K562 (cell line): Measurements from ENCODE around the gene SLC16A10. TPM values are rescaled to one million over a fixed set of nuclear protein-coding genes. Genes with fewer than 3 reads are reported as not detected.

Source experiments
- ATAC-seq: fragments of 200-7000 bp; cut with Tn5 transposase; 3 replicates; pipeline ENCODE4 v1.9.1; 2020; ENCODE audit warnings: moderate library complexity
- BruUV-seq: library from RNA; stranded (reverse); fragments of 400-500 nt; replicated peaks from 2 replicates; lab custom pipeline; 2021; lab: Mats Ljungman, UMichigan
- CTCF ChIA-PET: fragments of 300-600 bp; formaldehyde crosslinking; extraction: SDS; loops from one replicate; lab custom pipeline; 2021; ENCODE audit warnings: low intra/inter-chr PET ratio; lab: Yijun Ruan, JAX
- POLR2A ChIA-PET: fragments of 300-600, 350-650 bp; sonication (Branson Sonifier 250); formaldehyde crosslinking; extraction: SDS; loops from one replicate; lab custom pipeline; 2021; ENCODE audit warnings: antibody characterized with exemption, inconsistent platforms; lab: Yijun Ruan, JAX
- DNase-seq, 4 experiments: peaks; one replicate each; pipeline versions ENCODE4 v3.0.0 to v3.0.0-alpha.2; 2011 to 2018; ENCODE audit warnings: low spot score in 3 of 4, mixed read lengths in 3 of 4; ENCODE audit errors: extremely low read depth in 1 of 4
- FAIRE-seq: peaks from 2 replicates; lab custom pipeline; 2011; peaks lifted over from hg19 to GRCh38; lab: Jason Lieb, UNC
- H2AFZ ChIP-seq: 2 replicates; pipeline ENCODE4 v1.6.0; 2011; ENCODE audit warnings: low read depth, low read length, control low read depth, inconsistent platforms
- H3K27ac ChIP-seq: fragments of 200-600 bp; 3 replicates; pipeline ENCODE4 v1.8.0; 2011; ENCODE audit warnings: low read depth, mild to moderate bottlenecking, control low read depth, inconsistent platforms, low read length, moderate library complexity, mixed read lengths; ENCODE audit errors: extremely low read depth
- H3K27me3 ChIP-seq, 2 experiments: fragments of 300-600 bp in 1 of 2; 2 replicates in 1 of 2; 3 replicates in 1 of 2; pipeline versions ENCODE4 v1.6.0 to v1.8.0; 2011; ENCODE audit warnings: inconsistent platforms in 2 of 2, low read length in 2 of 2, mild to moderate bottlenecking in 1 of 2, mixed read lengths in 1 of 2, moderate library complexity in 1 of 2; ENCODE audit not compliant: control insufficient read depth in 2 of 2, insufficient read depth in 2 of 2
- H3K36me3 ChIP-seq: fragments of 300-600 bp; 3 replicates; pipeline ENCODE4 v1.8.0; 2011; ENCODE audit warnings: mild to moderate bottlenecking, low read length, inconsistent platforms; ENCODE audit not compliant: control insufficient read depth, insufficient read depth
- H3K4me1 ChIP-seq, 2 experiments: fragments of 200-600 bp in 1 of 2; replicated peaks in 1 of 2; 2 replicates in 1 of 2; 3 replicates in 1 of 2; pipeline versions ENCODE4 v1.5.1 to v1.8.0; 2011; ENCODE audit warnings: inconsistent platforms in 2 of 2, low read length in 2 of 2, mild to moderate bottlenecking in 1 of 2, mixed read lengths in 1 of 2, moderate library complexity in 1 of 2; ENCODE audit not compliant: control insufficient read depth in 2 of 2, insufficient read depth in 2 of 2
- H3K4me2 ChIP-seq: 2 replicates; pipeline ENCODE4 v1.6.1; 2011; ENCODE audit warnings: low read length, control low read depth, inconsistent platforms, mixed read lengths; ENCODE audit not compliant: insufficient read depth
- H3K4me3 ChIP-seq: fragments of 200-600 bp; sonication (generic), shearing (Covaris generic); 2 replicates; pipeline ENCODE4 v1.5.1; 2016; ENCODE audit warnings: control low read depth, inconsistent platforms
- H3K79me2 ChIP-seq: fragments of 200-600 bp; 3 replicates; pipeline ENCODE4 v1.8.0; 2011; ENCODE audit warnings: low read length, inconsistent platforms; ENCODE audit not compliant: control insufficient read depth, insufficient read depth
- H3K9ac ChIP-seq, 2 experiments: 2 replicates each; pipeline versions ENCODE4 v1.6.0 to v1.6.1; 2011; ENCODE audit warnings: low read depth in 2 of 2, low read length in 2 of 2, control low read depth in 1 of 2, inconsistent platforms in 1 of 2, mild to moderate bottlenecking in 1 of 2, mixed read lengths in 1 of 2; ENCODE audit not compliant: insufficient read depth in 1 of 2
- H3K9me1 ChIP-seq: one replicate; pipeline ENCODE4 v1.6.0; 2011; ENCODE audit warnings: inconsistent platforms, mild to moderate bottlenecking, low read length, moderate library complexity; ENCODE audit not compliant: control insufficient read depth, insufficient read depth
- H3K9me3 ChIP-seq: replicated peaks from 2 replicates; pipeline ENCODE4 v1.5.1; 2011; ENCODE audit warnings: low read depth, low read length, inconsistent platforms; ENCODE audit not compliant: control insufficient read depth, insufficient read depth
- H4K20me1 ChIP-seq: replicated peaks from 2 replicates; pipeline ENCODE4 v1.6.1; 2011; ENCODE audit warnings: low read length, inconsistent platforms, mixed read lengths; ENCODE audit not compliant: control insufficient read depth, insufficient read depth
- CBX3 ChIP-seq, 2 experiments: IDR thresholded peaks; 1 replicate in 1 of 2; 2 replicates in 1 of 2; pipeline ENCODE4 v1.6.1; 2012; ENCODE audit warnings: inconsistent platforms in 2 of 2, low read length in 2 of 2, borderline replicate concordance in 1 of 2, control low read depth in 1 of 2
- ETV5 ChIP-seq: sonication (generic); formaldehyde crosslinking; IDR thresholded peaks from 2 replicates; pipeline ENCODE4 v1.4.0; 2020; ENCODE audit warnings: low read depth, mild to moderate bottlenecking, missing genetic modification reagents
- NR1H2 ChIP-seq: sonication (generic); formaldehyde crosslinking; IDR thresholded peaks from 2 replicates; pipeline ENCODE4 v1.4.0; 2020; ENCODE audit warnings: mild to moderate bottlenecking, missing genetic modification reagents
- PML ChIP-seq: IDR thresholded peaks from 2 replicates; pipeline ENCODE4 v1.6.1; 2012; ENCODE audit warnings: low read length, inconsistent platforms
- PRMT5 ChIP-seq: sonication (generic); formaldehyde crosslinking; IDR thresholded peaks from 2 replicates; pipeline ENCODE4 v1.5.0; 2020; ENCODE audit warnings: missing genetic modification reagents
- RFX1 ChIP-seq: fragments of 450-650 bp; IDR thresholded peaks from 2 replicates; pipeline ENCODE4 v1.6.1; 2016; ENCODE audit warnings: mild to moderate bottlenecking, moderate library complexity
- SIRT6 ChIP-seq: IDR thresholded peaks from one replicate; pipeline ENCODE4 v1.6.1; 2012; ENCODE audit warnings: low read depth, mild to moderate bottlenecking, control low read depth, inconsistent platforms, low read length, moderate library complexity
- SMARCC2 ChIP-seq: fragments of 450-650 bp; IDR thresholded peaks from 2 replicates; pipeline ENCODE4 v1.6.1; 2017; ENCODE audit warnings: antibody characterized with exemption, moderate library complexity, mild to moderate bottlenecking, low read depth
- SMC3 ChIP-seq: conservative IDR thresholded peaks from 2 replicates; pipeline ENCODE4 v1.6.1; 2011; ENCODE audit warnings: low read depth, low read length, improper control_type of control experiment; ENCODE audit not compliant: insufficient read depth
- SP1 ChIP-seq: sonication (generic); formaldehyde crosslinking; IDR thresholded peaks from 2 replicates; pipeline ENCODE4 v1.8.1; 2022; ENCODE audit warnings: mild to moderate bottlenecking, missing genetic modification reagents
- USF1 ChIP-seq: sonication (generic); formaldehyde crosslinking; IDR thresholded peaks from 2 replicates; pipeline ENCODE4 v1.9.0; 2022; ENCODE audit warnings: mild to moderate bottlenecking, missing genetic modification reagents
- XRCC3 ChIP-seq: fragments of 450-650 bp; IDR thresholded peaks from 2 replicates; pipeline ENCODE4 v1.6.1; 2017; ENCODE audit warnings: mild to moderate bottlenecking, moderate library complexity
- ZBTB11 ChIP-seq, 3 experiments: fragments of 200-800 bp in 1 of 3; fragments of 250-450 bp in 1 of 3; fragments of 450-650 bp in 1 of 3; sonication (Bioruptor Pico) in 1 of 3; sonication (Bioruptor generic) in 1 of 3; formaldehyde crosslinking in 1 of 3; IDR thresholded peaks; 2 replicates each; pipeline versions ENCODE4 v1.6.1 to v1.8.0; 2016 to 2022; ENCODE audit warnings: mild to moderate bottlenecking in 2 of 3, missing genetic modification characterization in 2 of 3, missing compliant biosample characterization in 1 of 3, moderate library complexity in 1 of 3
- ZNF655 ChIP-seq: fragments of 250-450 bp; sonication (Bioruptor Pico); IDR thresholded peaks from 2 replicates; pipeline ENCODE4 v1.5.0; 2021
- ZNF764 ChIP-seq: fragments of 250-450 bp; sonication (Bioruptor Pico); IDR thresholded peaks from 2 replicates; pipeline ENCODE4 v1.4.0; 2020; ENCODE audit warnings: low read depth, mild to moderate bottlenecking, moderate library complexity
- WGBS: fragments of 100-300 bp; shearing (Covaris generic); methylation state at CpG from one replicate; pipeline ENCODE4 v1.1.6; 2016; ENCODE audit warnings: low coverage, mixed read lengths; ENCODE audit not compliant: insufficient coverage; ENCODE audit errors: missing lambda C conversion rate; 5-methylcytosine and 5-hydroxymethylcytosine counted together
- in situ Hi-C: fragments of 300-500 bp; cut with MboI; formaldehyde crosslinking; loops from 4 replicates; pipeline ENCODE4 v1.15.0; 2018; ENCODE audit warnings: inconsistent platforms, mixed read lengths
- intact Hi-C: fragments of 100-400 bp; cut with micrococcal nuclease; formaldehyde crosslinking; loops from 2 replicates; pipeline ENCODE4 v1.14.2; 2022
- polyA plus RNA-seq, 8 experiments: library from polyadenylated mRNA; depleted of rRNA in 4 of 8; stranded (reverse) in 5 of 8; unstranded in 3 of 8; fragments of >200 nt; fragmentation: Nextera tagmentation in 2 of 8; fragmentation: Illumina TruSeq in 1 of 8; extraction: Ambion mirVana in 2 of 8; extraction: Trizol in 1 of 8; gene quantifications; 2 replicates each; pipeline versions ENCODE4 v1.2.1 to v1.2.3, GENCODE V29; 2011 to 2014; ENCODE audit warnings: inconsistent platforms in 1 of 8, missing spikeins in 1 of 8
- total RNA-seq, 7 experiments: library from RNA; depleted of rRNA in 6 of 7; stranded (reverse); fragments of >200 nt in 6 of 7; fragmentation: Illumina TruSeq in 2 of 7; extraction: Trizol in 2 of 7; gene quantifications; 2 replicates each; pipeline versions ENCODE4 v1.2.1 to v1.2.3, GENCODE V29; 2011 to 2021; ENCODE audit warnings: low replicate concordance in 1 of 7
- TF ChIP-seq, protein P1 (sequence below): fragments of 450-650 bp; formaldehyde crosslinking; IDR thresholded peaks from 2 replicates; pipeline ENCODE4 v1.4.0; 2022; ENCODE audit warnings: mild to moderate bottlenecking, moderate library complexity

The SLC16A10 gene
- total and polyA plus RNA-seq, 9 of the 15 experiments (the other 6 are each of a cell fraction or from before 2014, with no cell fraction given): 0.02 to 0.54 (median 0.24) TPM; not detected in 4

DNA sequence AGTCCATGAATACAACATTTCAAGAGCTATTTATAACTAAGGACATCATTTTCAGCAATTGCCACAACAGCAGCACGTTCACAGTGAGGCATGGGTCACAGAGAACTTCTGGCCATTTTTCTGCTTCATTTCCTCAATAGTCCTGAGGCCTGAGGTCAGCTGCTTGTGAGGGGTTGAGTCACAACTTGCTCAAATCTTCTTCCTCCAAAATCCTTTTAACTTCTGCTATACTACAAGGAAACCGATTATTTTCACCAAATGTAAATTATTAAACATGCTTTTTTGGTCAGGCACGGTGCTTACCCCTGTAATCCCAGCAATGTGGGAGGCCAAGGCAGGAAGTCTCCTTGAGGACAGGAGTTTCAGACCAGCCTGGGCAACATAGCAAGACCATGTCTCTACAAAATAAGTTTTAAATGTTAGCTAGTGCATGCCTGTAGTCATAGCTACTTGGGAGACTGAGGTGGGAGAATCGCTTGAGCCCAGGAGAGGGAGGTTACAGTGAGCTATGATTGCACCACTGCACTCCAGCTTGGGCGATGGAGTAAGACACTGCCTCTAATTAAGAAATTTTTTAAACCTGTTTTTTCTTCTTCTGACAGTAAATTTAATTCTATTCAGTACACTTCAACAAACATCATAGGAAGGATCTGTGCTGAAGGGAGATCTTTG is 11.1 kb upstream of the SLC16A10 start:
- BruUV-seq: no TSS peak
- Histone ChIP-seq H3K36me3 (no peaks in the 10 kb centered on the region), H3K27me3 (peaks cover 0 to 6% of the 10 kb centered on the region in 2 experiments; a peak in 3 of 5 replicates), H2AFZ (no peak overlapping the region), H4K20me1 (no peaks in the 10 kb centered on the region), H3K9me3 (no peaks in the 10 kb centered on the region), H3K4me3 (no peak overlapping the region), H3K9me1 (no peaks in the 10 kb centered on the region), H3K4me2 (no peak overlapping the region), H3K27ac (no peak overlapping the region), H3K79me2 (no peaks in the 10 kb centered on the region), H3K9ac (no peak overlapping the region), H3K4me1 (no peaks in the 10 kb centered on the region)
- intact Hi-C loops: no loop called here
- ChIA-PET CTCF (no interaction called here), POLR2A (interaction anchor here (1.2 kb wide), 1 partner anchor 23 kb away, joined by 5 read pairs; no protein-coding TSS in a partner anchor)
- in situ Hi-C loops: no loop called here
- ATAC-seq (no peak), DNase-seq (no peak), FAIRE-seq (no peak)
- WGBS: 2% methylated on average over 5 of the region's 5 CpGs
- TF ChIP-seq PRMT5 (CRISPR knock-in tag) (no peak), XRCC3 (no peak), ZNF655 (CRISPR knock-in tag) (no peak), USF1 (CRISPR knock-in tag) (no peak), ZBTB11 (CRISPR knock-in tag; IDR thresholded peaks at IDR 0.05) (no peak), ZNF764 (no peak), SP1 (CRISPR knock-in tag) (no peak), CBX3 (IDR thresholded peaks at IDR 0.05; ENCODE audit: borderline replicate concordance in 1 of 2, low read length in 2 of 2) (no peak), NR1H2 (CRISPR knock-in tag) (no peak), SIRT6 (no peak), PML (no peak), RFX1 (no peak), ETV5 (CRISPR knock-in tag) (no peak), SMARCC2 (no peak), SMC3 (no peak)
- TF ChIP-seq, protein P1, sequence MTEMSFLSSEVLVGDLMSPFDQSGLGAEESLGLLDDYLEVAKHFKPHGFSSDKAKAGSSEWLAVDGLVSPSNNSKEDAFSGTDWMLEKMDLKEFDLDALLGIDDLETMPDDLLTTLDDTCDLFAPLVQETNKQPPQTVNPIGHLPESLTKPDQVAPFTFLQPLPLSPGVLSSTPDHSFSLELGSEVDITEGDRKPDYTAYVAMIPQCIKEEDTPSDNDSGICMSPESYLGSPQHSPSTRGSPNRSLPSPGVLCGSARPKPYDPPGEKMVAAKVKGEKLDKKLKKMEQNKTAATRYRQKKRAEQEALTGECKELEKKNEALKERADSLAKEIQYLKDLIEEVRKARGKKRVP (CRISPR knock-in tag): no peak
